ENCODE results near the gene NCBP3. TPM values are rescaled to one million over a fixed set of nuclear protein-coding genes. Genes with fewer than 3 reads are reported as not detected.

NCBP3 gene
- total RNA-seq, 1 experiment from 2014 or later, result 58.5 TPM

GRCh38 chr17:3879591-3880417, 33.8 kb upstream of the NCBP3 start:
- Histone ChIP-seq H3K4me1 (replicated peaks; ENCODE audit: insufficient read depth) (no peaks in the 10 kb centered on the region), H3K4me3 (no peak overlapping the region), H3K27me3 (ENCODE audit: insufficient read depth, low read depth) (no peaks in the 10 kb centered on the region), H3K9me3 (ENCODE audit: insufficient read depth, low read depth) (no peaks in the 10 kb centered on the region), H4K20me1 (ENCODE audit: insufficient read depth) (no peaks in the 10 kb centered on the region), H2AFZ (no peak overlapping the region), H3K79me2 (ENCODE audit: low read depth) (no peaks in the 10 kb centered on the region), H3K27ac (no peak overlapping the region), H3K36me3 (ENCODE audit: low read depth) (no peaks in the 10 kb centered on the region), H3F3A (ENCODE audit: insufficient read depth, low read depth) (no peaks in the 10 kb centered on the region), H3K4me2 (no peak overlapping the region), H3K9me2 (ENCODE audit: insufficient read depth) (no peaks in the 10 kb centered on the region)
- intact Hi-C loops (cut with micrococcal nuclease; ENCODE audit: unreplicated experiment), result no loop called here
- ChIA-PET POLR2A (ENCODE audit: unreplicated experiment) (interaction anchor here (0.6 kb wide), 1 partner anchor 772 kb away, joined by 4 read pairs; no protein-coding TSS in a partner anchor), CTCF (no interaction called here)
- BruUV-seq (replicated peaks), result no TSS peak
- TF ChIP-seq EZH2 (IDR thresholded peaks at IDR 0.05; ENCODE audit: low read depth) (no peak), CTCF (conservative IDR thresholded peaks at IDR 0.05) (no peak)
- no peak for DNase-seq

GRCh38 chr17:3879186-3879585, 33.1 kb upstream of the NCBP3 start:
- no peaks in the 10 kb centered on the region for H3F3A ChIP-seq (ENCODE audit: insufficient read depth, low read depth)
- no peaks in the 10 kb centered on the region for H3K9me2 ChIP-seq (ENCODE audit: insufficient read depth)
- POLR2A ChIA-PET (ENCODE audit: unreplicated experiment), result no interaction called here
- no peaks in the 10 kb centered on the region for H4K20me1 ChIP-seq (ENCODE audit: insufficient read depth)
- no peak for DNase-seq
- no TSS peak for BruUV-seq (replicated peaks)
- H2AFZ ChIP-seq, result no peak overlapping the region
- H3K27ac ChIP-seq, result no peak overlapping the region
- H3K4me3 ChIP-seq, result no peak overlapping the region
- intact Hi-C loops (cut with micrococcal nuclease; ENCODE audit: unreplicated experiment), result no loop called here
- H3K9me3 ChIP-seq (ENCODE audit: insufficient read depth, low read depth), result no peaks in the 10 kb centered on the region
- no peaks in the 10 kb centered on the region for H3K36me3 ChIP-seq (ENCODE audit: low read depth)
- no peaks in the 10 kb centered on the region for H3K79me2 ChIP-seq (ENCODE audit: low read depth)
- TF ChIP-seq CTCF (conservative IDR thresholded peaks at IDR 0.05), result no peak
- no peak for TF ChIP-seq EZH2 (IDR thresholded peaks at IDR 0.05; ENCODE audit: low read depth)
- CTCF ChIA-PET, result no interaction called here
- H3K4me1 ChIP-seq (replicated peaks; ENCODE audit: insufficient read depth), result no peaks in the 10 kb centered on the region
- no peak overlapping the region for H3K4me2 ChIP-seq
- H3K27me3 ChIP-seq (ENCODE audit: insufficient read depth, low read depth), result no peaks in the 10 kb centered on the region

- CTCF ChIA-PET, result no interaction called here
- H3F3A ChIP-seq (ENCODE audit: insufficient read depth, low read depth), result no peaks in the 10 kb centered on the region
Observed at GRCh38 chr17:3877220-3877619, 31.2 kb upstream of the NCBP3 start.

More at GRCh38 chr17:3877220-3877619, 31.2 kb upstream of the NCBP3 start:
- Histone ChIP-seq H3K27me3 (ENCODE audit: insufficient read depth, low read depth) (no peaks in the 10 kb centered on the region), H4K20me1 (ENCODE audit: insufficient read depth) (no peaks in the 10 kb centered on the region), H3K4me1 (replicated peaks; ENCODE audit: insufficient read depth) (no peaks in the 10 kb centered on the region), H3K4me2 (no peak overlapping the region), H3K79me2 (ENCODE audit: low read depth) (no peaks in the 10 kb centered on the region), H3K9me3 (ENCODE audit: insufficient read depth, low read depth) (no peaks in the 10 kb centered on the region), H3K4me3 (no peak overlapping the region), H3K9me2 (ENCODE audit: insufficient read depth) (no peaks in the 10 kb centered on the region), H2AFZ (no peak overlapping the region), H3K27ac (no peak overlapping the region), H3K36me3 (ENCODE audit: low read depth) (no peaks in the 10 kb centered on the region)
- no TSS peak for BruUV-seq (replicated peaks)
- TF ChIP-seq CTCF (conservative IDR thresholded peaks at IDR 0.05) (no peak), EZH2 (IDR thresholded peaks at IDR 0.05; ENCODE audit: low read depth) (no peak)
- intact Hi-C loops (cut with micrococcal nuclease; ENCODE audit: unreplicated experiment), result no loop called here
- POLR2A ChIA-PET (ENCODE audit: unreplicated experiment), result interaction anchor here (0.7 kb wide), 1 partner anchor 37 kb away, joined by 10 read pairs; no protein-coding TSS in a partner anchor
- DNase-seq, result no peak
